ENCODE results near the gene PDILT. TPM values are rescaled to one million over a fixed set of nuclear protein-coding genes. Genes with fewer than 3 reads are reported as not detected.

PDILT gene
- total and polyA plus RNA-seq, 2 of the 8 experiments (the other 6 are each of a cell fraction or from before 2014, with no cell fraction given): not detected

GRCh38 chr16:20332411-20332810 lies 72.1 kb downstream of the PDILT start:
- no peak overlapping the region for H2BK20ac ChIP-seq (ENCODE audit: low read length)
- H2BK15ac ChIP-seq (ENCODE audit: low read length): no peak overlapping the region
- H2AK5ac ChIP-seq (ENCODE audit: low read depth, low read length): no peak overlapping the region
- H3K9me3 ChIP-seq (ENCODE audit: insufficient read depth in 2 of 2, low read depth in 1 of 2, low read length in 1 of 2): no peaks in the 10 kb centered on the region
- H3K4ac ChIP-seq (replicated peaks; ENCODE audit: insufficient read length, low read depth, low read length): no peak overlapping the region
- no peak overlapping the region for H3K56ac ChIP-seq (replicated peaks; ENCODE audit: insufficient read length, low read depth, low read length)
- no peak overlapping the region for H3K9ac ChIP-seq (replicated peaks in 1 of 4; ENCODE audit: extremely low read depth in 1 of 4, low read depth in 3 of 4, low read length in 3 of 4)
- no peak for TF ChIP-seq SRF (IDR thresholded peaks at IDR 0.05; ENCODE audit: low read depth, low read length)
- TF ChIP-seq CBX5 (IDR thresholded peaks at IDR 0.05; ENCODE audit: low read depth, low read length): no peak
- no peak for TF ChIP-seq TAF1 (IDR thresholded peaks at IDR 0.05; ENCODE audit: low read depth, low read length)
- TF ChIP-seq SIRT6 (IDR thresholded peaks at IDR 0.05; ENCODE audit: low read length): no peak
- TF ChIP-seq CHD1 (IDR thresholded peaks at IDR 0.05; ENCODE audit: low read depth, low read length): no peak
- no peak for TF ChIP-seq RAD21 (IDR thresholded peaks at IDR 0.05 in 1 of 2, conservative IDR thresholded peaks at IDR 0.05 in 1 of 2; ENCODE audit: low read depth in 2 of 2, low read length in 2 of 2)
- TF ChIP-seq SIX5 (IDR thresholded peaks at IDR 0.05; ENCODE audit: low read depth, low read length): no peak
- TF ChIP-seq E2F6 (IDR thresholded peaks at IDR 0.05): no peak
- TF ChIP-seq RXRA (IDR thresholded peaks at IDR 0.05; ENCODE audit: insufficient read depth, low read depth, low read length): no peak
- TF ChIP-seq MAFK (IDR thresholded peaks at IDR 0.05; ENCODE audit: low read depth, low read length): no peak
- no peak for TF ChIP-seq NRF1 (IDR thresholded peaks at IDR 0.05; ENCODE audit: low read depth, low read length)
- no peak for TF ChIP-seq ATF3 (IDR thresholded peaks at IDR 0.05; ENCODE audit: insufficient read depth, low read depth, low read length)
- TF ChIP-seq CEBPB (IDR thresholded peaks at IDR 0.05; ENCODE audit: low read depth, low read length): no peak
- no peaks in the 10 kb centered on the region for H3K27me3 ChIP-seq (replicated peaks in 1 of 4; ENCODE audit: control insufficient read depth in 3 of 4, extremely low read depth in 1 of 4, insufficient read depth in 3 of 4, low read length in 3 of 4)
- no peak overlapping the region for H3K27ac ChIP-seq (ENCODE audit: low read depth, low read length)
- H3K14ac ChIP-seq (ENCODE audit: insufficient read length): no peak overlapping the region
- DNase-seq (ENCODE audit: low read depth in 1 of 2, low spot score in 2 of 2) (no peak), FAIRE-seq (no peak)
- H2BK120ac ChIP-seq (replicated peaks; ENCODE audit: low read depth, low read length): no peak overlapping the region
- H4K5ac ChIP-seq (ENCODE audit: insufficient read length, low read depth, low read length): no peak overlapping the region
- no peaks in the 10 kb centered on the region for H3K79me1 ChIP-seq (ENCODE audit: low read depth, low read length)
- 89% methylated on average over 8 of the region's 8 CpGs; no CpG with 5 or more reads in 1 of the 2 experiments for WGBS, 2 experiments (ENCODE audit: extremely low coverage in 1 of 2, insufficient coverage in 1 of 2, insufficient read length in 1 of 2, insufficient replicate concordance in 2 of 2, low coverage in 1 of 2, low lambda C conversion rate in 2 of 2, missing lambda C conversion rate in 1 of 2)
- H4K20me1 ChIP-seq (replicated peaks in 1 of 2; ENCODE audit: control insufficient read depth in 1 of 2, insufficient read depth in 2 of 2, low read length in 2 of 2): no peaks in the 10 kb centered on the region
- no peak overlapping the region for H4K8ac ChIP-seq (ENCODE audit: extremely low read depth, insufficient read depth, low read length)
- H3K23ac ChIP-seq (ENCODE audit: insufficient read length): no peak overlapping the region
- H3K4me1 ChIP-seq (replicated peaks in 1 of 4; ENCODE audit: control insufficient read depth in 3 of 4, insufficient read depth in 4 of 4, low read length in 3 of 4): no peaks in the 10 kb centered on the region
- no peak overlapping the region for H3K4me2 ChIP-seq (ENCODE audit: insufficient read depth in 1 of 2, low read depth in 2 of 2, low read length in 2 of 2)
- CTCF ChIA-PET (ENCODE audit: partially characterized antibody): interaction anchor here (0.7 to 1.7 kb wide), 2 partner anchors 28 to 425 kb away, joined by 3 to 5 read pairs (median 3); no protein-coding TSS in a partner anchor
- no peaks in the 10 kb centered on the region for H3K36me3 ChIP-seq (ENCODE audit: control insufficient read depth in 2 of 4, insufficient read depth in 4 of 4, low read length in 3 of 4)
- POLR2A ChIA-PET (ENCODE audit: partially characterized antibody): interaction anchor here (1.5 kb wide), 1 partner anchor 10 kb away, joined by 4 read pairs; no protein-coding TSS in a partner anchor
- no peak overlapping the region for H2BK5ac ChIP-seq (ENCODE audit: low read depth, low read length)
- no peak overlapping the region for H3K4me3 ChIP-seq (ENCODE audit: extremely low read depth in 1 of 4, insufficient read depth in 2 of 4, low read depth in 3 of 4, low read length in 4 of 4)
- H3K79me2 ChIP-seq (ENCODE audit: control insufficient read depth in 1 of 2, insufficient read depth in 2 of 2, low read length in 2 of 2): no peaks in the 10 kb centered on the region
- H3K18ac ChIP-seq (ENCODE audit: extremely low read depth, low read length): no peak overlapping the region
- no peak overlapping the region for H2BK12ac ChIP-seq (ENCODE audit: low read depth, low read length)
- no peaks in the 10 kb centered on the region for H3K23me2 ChIP-seq (ENCODE audit: low read depth, low read length)
- no peak overlapping the region for H2AFZ ChIP-seq (ENCODE audit: low read length)
- H4K91ac ChIP-seq (replicated peaks; ENCODE audit: insufficient read length, low read length): no peak overlapping the region

All from H1 (cell line).